IPS-20b (cell line): Measurements from ENCODE around the gene MEGF6.
"Not testable (repeated sequence)": the region's sequence is repeated elsewhere in the genome, so short reads cannot be mapped to it uniquely, and the experiment has no call there.

Experiments
- H3K27ac ChIP-seq: one replicate; pipeline ENCODE4 v1.5.1; 2013; ENCODE audit warnings: low read length
- H3K27me3 ChIP-seq: 2 replicates; pipeline ENCODE4 v1.6.1; 2013; ENCODE audit warnings: mild to moderate bottlenecking, low read length, inconsistent platforms; ENCODE audit not compliant: insufficient read depth
- H3K36me3 ChIP-seq: 2 replicates; pipeline ENCODE4 v1.6.1; 2013; ENCODE audit warnings: low read depth, mild to moderate bottlenecking, inconsistent platforms, low read length, moderate library complexity; ENCODE audit not compliant: insufficient read depth
- H3K4me1 ChIP-seq: 2 replicates; pipeline ENCODE4 v1.6.1; 2013; ENCODE audit warnings: mild to moderate bottlenecking, control low read depth, inconsistent platforms, low read length, moderate library complexity; ENCODE audit not compliant: insufficient read depth
- H3K4me3 ChIP-seq: 2 replicates; pipeline ENCODE4 v1.5.1; 2013; ENCODE audit warnings: mild to moderate bottlenecking, low read length, inconsistent platforms
- H3K9ac ChIP-seq: 2 replicates; pipeline ENCODE4 v1.6.1; 2013; ENCODE audit warnings: low read depth, mild to moderate bottlenecking, inconsistent platforms, low read length, moderate library complexity
- H3K9me3 ChIP-seq: 2 replicates; pipeline ENCODE4 v1.6.1; 2013; ENCODE audit warnings: mild to moderate bottlenecking, low read depth, low read length, inconsistent platforms; ENCODE audit not compliant: insufficient read depth

MEGF6 gene

DNA sequence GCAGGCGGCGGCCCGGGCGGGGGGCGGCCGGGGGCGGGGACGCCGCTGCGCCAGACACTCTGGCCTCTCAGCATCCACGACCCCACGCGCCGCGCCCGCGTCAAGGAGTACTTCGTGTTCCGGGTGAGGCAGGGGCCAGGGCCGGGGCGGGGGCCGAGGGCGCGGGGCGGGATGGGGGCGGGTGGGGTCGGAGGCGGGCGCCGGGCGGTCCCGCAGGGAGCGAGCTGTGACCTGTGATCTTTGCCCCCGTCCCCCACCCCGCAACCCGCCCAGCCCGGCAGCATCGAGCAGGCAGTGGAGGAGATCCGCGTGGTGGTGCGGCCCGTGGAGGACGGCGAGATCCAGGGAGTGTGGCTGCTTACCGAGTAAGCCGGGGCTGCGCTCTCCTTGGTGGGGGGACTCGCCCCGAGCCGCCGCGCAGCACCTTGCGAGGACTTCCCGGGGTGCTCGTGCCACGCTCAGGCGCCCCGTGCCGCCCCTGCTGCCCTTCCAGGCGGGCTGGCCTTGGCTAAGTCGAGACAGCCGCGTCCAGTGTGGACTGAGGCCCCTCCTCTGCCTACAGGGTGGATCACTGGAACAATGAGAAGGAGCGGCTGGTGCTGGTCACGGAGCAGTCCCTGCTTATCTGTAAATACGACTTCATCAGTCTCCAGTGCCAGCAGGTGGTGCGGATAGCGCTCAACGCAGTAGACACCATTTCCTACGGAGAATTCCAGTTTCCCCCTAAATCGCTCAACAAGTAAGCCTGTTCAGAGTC, 14.0 kb upstream of the MEGF6 start:
- Histone ChIP-seq H3K4me1 (0 out of 2 replicates have a peak, but pooled peaks cover 4% of the 10 kb centered on the region), H3K36me3 (peaks cover 30% of the 10 kb centered on the region), H3K27me3 (peaks cover 11% of the 10 kb centered on the region; the same call in 1 of the 2 replicates), H3K27ac (no peak overlapping the region), H3K4me3 (peak overlapping the region; percentile 71), H3K9me3 (no peaks in the 10 kb centered on the region), H3K9ac (peak overlapping the region; percentile 36; the same call in 1 of the 2 replicates)

DNA sequence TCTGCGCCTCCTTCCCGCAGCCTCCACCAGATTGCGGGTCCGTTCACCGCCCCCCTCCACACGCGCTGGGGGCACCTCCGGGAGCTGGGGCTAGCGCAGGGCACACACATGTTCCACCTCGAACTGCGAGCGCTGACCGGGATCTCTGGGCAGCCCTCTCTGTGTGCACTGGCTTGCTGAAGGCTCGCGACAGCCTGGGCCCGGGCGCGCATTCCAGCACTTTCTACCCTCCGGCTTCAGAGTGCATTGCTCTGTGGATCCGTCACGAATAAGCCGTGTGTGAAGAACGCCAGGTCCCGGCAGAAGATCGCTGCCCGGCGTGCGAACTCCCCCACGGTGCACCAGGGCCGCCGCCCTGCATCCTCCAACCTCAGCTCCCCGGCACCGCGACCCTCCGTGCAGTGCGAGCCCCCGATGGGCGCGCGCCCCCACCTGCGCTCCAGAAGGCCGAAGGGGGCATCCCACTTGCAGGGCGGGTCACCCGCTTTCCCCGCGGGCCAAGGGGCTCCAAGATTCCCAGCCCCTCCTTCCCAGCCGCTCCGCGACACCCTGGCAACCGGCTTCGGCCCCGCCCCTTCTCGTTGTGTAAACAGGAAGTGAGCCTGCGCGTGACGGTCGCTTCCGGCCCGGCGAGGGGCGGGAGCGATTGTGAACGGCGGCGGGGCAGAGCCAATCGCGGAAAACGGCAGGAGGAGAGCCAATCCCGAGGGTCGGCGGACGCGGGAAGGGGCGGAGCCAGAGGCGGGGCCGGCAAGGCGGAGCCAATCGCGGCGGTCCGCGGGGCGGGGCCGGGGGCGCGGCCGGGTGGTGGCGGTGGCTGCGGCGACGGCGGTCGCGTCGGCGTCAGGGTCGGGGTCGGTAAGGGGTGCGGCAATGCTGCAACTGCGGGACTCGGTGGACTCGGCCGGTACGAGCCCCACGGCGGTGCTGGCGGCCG, 13.2 kb upstream of the MEGF6 start, which contains the start of gene TPRG1L:
TPRG1L (plus strand) TSS at position 816 of the 937 bp plus-strand sequence; CDS start at position 874, 58 bp downstream.
- H3K4me3 ChIP-seq = peak within 1 kb of the TSS; percentile 87
- H3K27me3 ChIP-seq = peaks cover 17% of the 10 kb centered on the region; the same call in 1 of the 2 replicates
- 0 out of 2 replicates have a peak, but pooled peaks cover 4% of the 10 kb centered on the region for H3K4me1 ChIP-seq
- H3K36me3 ChIP-seq = peaks cover 22% of the 10 kb centered on the region
- no peak within 1 kb of the TSS for H3K27ac ChIP-seq
- H3K9me3 ChIP-seq = no peaks in the 10 kb centered on the region
- peak within 1 kb of the TSS; percentile 45; the same call in 1 of the 2 replicates for H3K9ac ChIP-seq

DNA sequence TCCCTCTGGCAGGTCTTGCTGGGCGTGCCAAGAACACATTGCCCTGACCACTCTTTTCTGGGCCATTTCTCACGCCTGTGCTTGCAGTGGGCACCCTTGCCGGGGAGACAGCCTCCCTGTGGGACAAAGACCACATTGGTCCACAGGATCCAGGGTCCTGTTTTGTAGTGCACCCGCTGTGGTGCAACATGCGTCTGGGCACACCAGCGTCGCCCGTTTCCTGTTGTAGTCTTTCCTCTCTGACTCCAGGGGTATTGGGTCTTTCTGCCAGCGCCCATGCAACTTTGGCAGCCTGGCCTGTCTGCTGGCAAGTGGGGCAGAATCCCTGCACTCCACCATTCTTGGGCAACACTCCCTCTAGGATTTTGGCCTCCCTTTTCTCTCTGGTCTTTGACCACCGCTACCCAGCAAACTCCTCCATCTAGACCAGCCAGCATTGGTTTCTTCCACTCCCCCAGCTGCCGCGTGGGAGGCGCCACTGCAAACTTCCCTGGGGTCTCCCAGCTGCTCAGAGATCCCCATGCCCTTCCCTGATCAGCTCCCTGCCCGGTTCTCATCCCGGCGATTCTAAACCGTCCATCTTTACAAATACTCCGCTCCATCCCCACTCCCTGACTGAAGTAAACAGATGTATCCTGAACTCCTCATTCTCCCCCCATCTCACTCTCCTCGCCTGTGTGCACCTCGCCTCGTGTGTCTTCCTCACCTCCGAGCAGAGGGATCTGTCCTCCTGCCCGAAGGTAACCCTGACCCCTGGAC, 12.3 kb upstream of the MEGF6 start:
- peak overlapping the region; percentile 45; the same call in 1 of the 2 replicates for H3K9ac ChIP-seq
- peaks cover 14% of the 10 kb centered on the region for H3K36me3 ChIP-seq
- no peaks in the 10 kb centered on the region for H3K9me3 ChIP-seq
- H3K27ac ChIP-seq = no peak overlapping the region
- H3K4me3 ChIP-seq = peak overlapping the region; percentile 87
- peaks cover 17% of the 10 kb centered on the region; the same call in 1 of the 2 replicates for H3K27me3 ChIP-seq
- 0 out of 2 replicates have a peak, but pooled peaks cover 4% of the 10 kb centered on the region for H3K4me1 ChIP-seq

DNA sequence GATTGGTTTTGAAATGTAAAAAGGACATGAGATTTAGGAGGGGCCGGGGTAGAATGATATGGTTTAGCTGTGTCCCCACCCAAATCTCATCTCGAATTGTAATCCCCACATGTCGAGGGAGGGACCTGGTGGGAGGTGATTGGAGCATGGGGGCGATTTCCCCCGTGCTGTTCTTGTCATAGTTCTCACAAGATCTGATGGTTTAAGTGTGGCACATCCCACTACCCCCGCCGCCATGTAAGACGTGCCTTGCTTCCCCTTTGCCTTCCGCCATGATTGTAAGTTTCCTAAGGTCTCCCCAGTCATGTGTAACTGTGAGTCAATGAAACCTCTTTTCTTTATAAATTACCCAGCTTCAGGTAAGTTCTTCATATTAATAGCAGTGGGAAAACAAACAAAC, 10.8 kb upstream of the MEGF6 start:
- H3K4me3 ChIP-seq, H3K4me1 ChIP-seq, H3K36me3 ChIP-seq, H3K9me3 ChIP-seq, H3K27ac ChIP-seq, H3K9ac ChIP-seq: not testable (repeated sequence)
- peaks cover 17% of the 10 kb centered on the region; the same call in 1 of the 2 replicates for H3K27me3 ChIP-seq

DNA sequence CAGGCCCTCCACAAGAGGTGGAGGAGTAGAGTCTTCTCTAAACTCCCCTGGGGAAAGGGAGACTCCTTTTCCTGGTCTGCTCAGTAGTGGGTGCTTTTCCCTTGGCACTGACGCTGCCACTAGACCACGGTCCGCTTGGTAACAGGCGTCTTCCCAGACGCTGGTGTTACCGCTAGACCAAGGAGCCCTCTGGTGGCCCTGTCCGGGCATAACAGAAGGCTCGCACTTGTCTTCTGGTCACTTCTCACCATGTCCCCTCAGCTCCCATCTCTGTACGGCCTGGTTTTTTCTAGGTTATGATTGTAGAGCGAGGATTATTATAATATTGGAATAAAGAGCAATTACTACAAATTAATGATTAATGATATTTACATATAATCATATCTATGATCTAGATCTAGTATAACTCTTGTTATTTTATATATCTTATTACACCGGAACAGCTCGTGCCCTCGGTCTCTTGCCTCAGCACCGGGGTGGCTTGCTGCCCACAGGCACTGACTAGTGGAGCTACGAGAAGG, 9.9 kb upstream of the MEGF6 start:
- H3K9ac ChIP-seq, H3K36me3 ChIP-seq, H3K9me3 ChIP-seq, H3K27ac ChIP-seq, H3K4me3 ChIP-seq, H3K4me1 ChIP-seq: not testable (repeated sequence)
- peaks cover 17% of the 10 kb centered on the region; the same call in 1 of the 2 replicates for H3K27me3 ChIP-seq

DNA sequence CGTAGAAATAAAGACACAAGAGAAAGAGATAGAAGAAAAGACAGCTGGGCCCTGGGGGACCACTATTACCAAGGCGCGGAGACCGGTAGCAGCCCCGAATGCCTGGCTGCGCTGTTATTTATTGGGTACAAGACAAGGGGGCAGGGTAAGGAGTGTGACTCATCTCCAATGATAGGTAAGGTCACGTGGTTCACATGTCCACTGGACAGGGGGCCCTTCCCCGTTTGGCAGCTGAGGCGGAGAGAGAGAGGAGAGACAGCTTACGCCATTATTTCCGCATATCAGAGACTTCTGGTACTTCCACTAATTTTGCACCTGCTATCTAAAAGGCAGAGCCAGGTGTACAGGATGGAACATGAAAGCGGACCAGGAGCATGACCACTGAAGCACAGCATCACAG, 9.4 kb upstream of the MEGF6 start:
- H3K9ac ChIP-seq = no peak overlapping the region
- no peaks in the 10 kb centered on the region for H3K36me3 ChIP-seq
- peaks cover 17% of the 10 kb centered on the region; the same call in 1 of the 2 replicates for H3K27me3 ChIP-seq
- 0 out of 2 replicates have a peak, but pooled peaks cover 1% of the 10 kb centered on the region for H3K4me1 ChIP-seq
- no peak overlapping the region for H3K27ac ChIP-seq
- H3K9me3 ChIP-seq = no peaks in the 10 kb centered on the region
- no peak overlapping the region for H3K4me3 ChIP-seq

DNA sequence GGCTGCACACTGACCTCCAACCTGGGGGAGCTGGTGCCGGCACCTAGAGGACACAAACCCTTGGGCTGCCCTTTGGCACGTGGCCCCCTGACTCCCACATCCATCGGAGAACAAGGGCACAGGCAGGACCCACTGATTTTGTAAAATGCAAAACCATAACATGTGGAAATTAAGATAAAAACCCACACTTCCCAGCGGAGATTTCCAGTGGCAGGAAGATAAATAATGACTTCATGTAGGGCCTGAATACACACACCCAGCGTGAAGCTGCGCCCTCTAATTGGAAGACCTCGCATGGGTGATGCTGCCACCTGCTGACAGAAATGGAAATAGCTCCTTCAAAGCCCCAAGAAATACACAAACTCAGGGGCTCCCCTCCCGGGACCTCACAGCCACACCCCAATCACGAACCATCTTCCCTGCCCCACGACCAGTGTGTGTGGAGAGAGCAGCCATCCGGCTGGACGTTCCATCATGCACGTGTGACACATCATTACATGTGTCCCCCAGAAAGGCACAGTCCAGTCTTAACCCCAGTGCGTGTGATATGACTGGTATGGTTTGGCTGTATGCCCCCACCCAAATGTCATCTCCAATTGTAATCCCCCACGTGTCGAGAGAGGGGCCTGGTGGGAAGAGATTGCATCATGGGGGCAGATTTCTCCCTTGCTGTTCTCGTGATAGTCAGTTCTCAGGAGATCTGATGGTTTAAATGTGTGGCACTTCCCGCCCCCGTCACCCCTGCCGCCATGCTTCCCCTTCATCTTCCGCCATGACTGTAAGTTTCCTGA, 7.8 kb upstream of the MEGF6 start:
- H3K9ac ChIP-seq = no peak overlapping the region
- no peaks in the 10 kb centered on the region for H3K9me3 ChIP-seq
- no peak overlapping the region for H3K27ac ChIP-seq
- H3K4me1 ChIP-seq = peaks cover 6% of the 10 kb centered on the region
- H3K27me3 ChIP-seq = peaks cover 17% of the 10 kb centered on the region; the same call in 1 of the 2 replicates
- H3K36me3 ChIP-seq = no peaks in the 10 kb centered on the region
- H3K4me3 ChIP-seq = no peak overlapping the region

DNA sequence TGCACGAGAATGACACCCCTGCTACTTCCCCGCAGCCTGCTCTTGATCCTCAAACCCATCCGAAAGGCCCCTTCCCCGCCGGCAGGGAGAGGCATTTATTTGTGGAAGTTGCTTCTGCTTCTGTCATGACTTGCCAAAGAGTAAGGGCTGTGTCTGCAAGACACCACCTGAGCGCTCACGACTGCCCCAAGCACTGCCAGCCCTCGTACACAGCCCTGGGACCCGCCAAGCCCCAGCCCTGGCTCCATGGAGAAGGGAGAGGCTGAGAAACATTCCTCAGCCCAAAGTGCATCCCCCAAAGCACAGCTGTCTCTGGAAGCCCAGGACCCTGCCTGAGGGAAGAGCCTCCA, 7.2 kb upstream of the MEGF6 start:
- Histone ChIP-seq H3K4me3 (no peak overlapping the region), H3K27me3 (peaks cover 11% of the 10 kb centered on the region; the same call in 1 of the 2 replicates), H3K27ac (no peak overlapping the region), H3K9me3 (no peaks in the 10 kb centered on the region), H3K36me3 (no peaks in the 10 kb centered on the region), H3K4me1 (peaks cover 8% of the 10 kb centered on the region), H3K9ac (no peak overlapping the region)

DNA sequence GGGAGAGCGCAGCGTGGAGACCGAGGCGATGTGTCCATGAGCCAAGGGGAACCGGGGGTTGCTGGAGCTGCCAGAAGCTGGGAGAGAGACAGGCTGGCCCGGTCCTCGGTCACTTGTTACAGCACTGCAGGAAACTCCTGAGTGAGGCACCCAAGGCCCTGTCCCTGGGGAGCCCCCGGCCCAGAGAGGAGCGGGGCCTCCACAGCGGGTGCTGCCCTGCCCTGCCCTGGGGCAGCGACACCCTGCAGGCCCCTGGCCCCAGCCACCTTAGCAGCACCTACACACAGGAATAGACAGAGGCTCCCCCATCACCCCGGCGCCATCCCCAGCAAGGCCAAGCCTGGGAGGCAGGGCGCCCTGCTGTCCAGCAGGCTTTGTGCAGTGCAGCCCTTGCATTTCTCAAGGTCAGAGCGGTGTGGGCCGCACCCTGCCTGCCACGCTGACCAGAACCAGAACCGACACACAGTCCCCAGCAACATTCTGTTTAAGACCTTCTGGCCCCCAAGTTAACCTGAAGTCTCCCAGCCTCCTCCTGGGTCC, 6.6 kb upstream of the MEGF6 start:
- Histone ChIP-seq H3K4me1 (peaks cover 12% of the 10 kb centered on the region), H3K9me3 (no peaks in the 10 kb centered on the region)

DNA sequence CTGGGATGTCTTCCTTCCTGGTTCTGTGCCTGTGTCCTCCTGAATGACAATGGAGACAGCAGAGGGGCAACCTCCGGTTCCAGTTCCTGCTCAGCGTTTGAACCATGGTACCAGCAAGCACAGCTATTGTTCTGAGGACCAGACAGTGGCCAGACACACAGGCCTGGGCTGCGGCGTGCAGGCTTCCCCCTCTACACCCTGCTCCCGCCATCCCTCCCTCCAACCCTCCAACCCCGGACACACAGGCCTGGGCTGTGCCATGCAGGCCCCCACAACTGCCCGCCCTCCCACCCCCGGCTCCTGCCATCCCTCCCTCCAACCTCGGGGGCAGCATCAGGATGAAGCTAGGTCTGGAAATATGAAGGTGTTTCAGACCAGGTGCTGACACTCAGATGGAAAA, 5.6 kb upstream of the MEGF6 start:
- no peaks in the 10 kb centered on the region for H3K36me3 ChIP-seq
- H3K27me3 ChIP-seq = peaks cover 26% of the 10 kb centered on the region
- H3K9ac ChIP-seq = no peak overlapping the region
- H3K4me3 ChIP-seq = no peak overlapping the region
- peaks cover 12% of the 10 kb centered on the region for H3K4me1 ChIP-seq
- no peak overlapping the region for H3K27ac ChIP-seq
- no peaks in the 10 kb centered on the region for H3K9me3 ChIP-seq

More for the DNA sequence above, 6.6 kb upstream of the MEGF6 start:
- no peak overlapping the region for H3K4me3 ChIP-seq
- peaks cover 16% of the 10 kb centered on the region for H3K27me3 ChIP-seq
- H3K36me3 ChIP-seq = no peaks in the 10 kb centered on the region
- H3K27ac ChIP-seq = no peak overlapping the region
- H3K9ac ChIP-seq = no peak overlapping the region
